Activated CD8-positive, alpha-beta memory T cell treated with anti-CD3 and anti-CD28 coated beads, Interleukin-2, amount 50 U/mL, for 1 hour (primary cell): ENCODE measurements around the gene WDR27.

Experiments
- DNase-seq: peaks from one replicate; pipeline ENCODE4 v3.0.0-alpha.2; 2020; ENCODE audit errors: extremely low read depth

WDR27 gene

DNA sequence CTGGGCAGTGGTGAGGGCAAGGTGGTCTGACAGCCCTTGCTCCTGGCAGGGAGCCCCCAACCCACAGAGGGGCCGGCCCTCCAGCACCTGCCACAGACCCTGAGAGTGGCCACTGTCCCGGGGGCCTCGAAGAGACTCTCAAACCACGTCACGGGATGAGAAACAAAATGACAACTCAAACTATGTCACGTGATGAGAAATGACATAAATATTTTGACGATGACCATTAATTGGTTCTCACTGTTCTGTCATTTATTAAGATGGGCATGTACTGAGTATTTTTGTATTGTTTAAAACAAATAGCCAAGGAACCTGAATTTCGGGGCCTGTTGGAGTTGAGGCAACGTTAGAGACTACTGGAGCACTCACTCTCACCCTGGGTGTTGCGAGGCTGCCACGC is 135.5 kb downstream of the WDR27 start:
- no peak for DNase-seq

DNA sequence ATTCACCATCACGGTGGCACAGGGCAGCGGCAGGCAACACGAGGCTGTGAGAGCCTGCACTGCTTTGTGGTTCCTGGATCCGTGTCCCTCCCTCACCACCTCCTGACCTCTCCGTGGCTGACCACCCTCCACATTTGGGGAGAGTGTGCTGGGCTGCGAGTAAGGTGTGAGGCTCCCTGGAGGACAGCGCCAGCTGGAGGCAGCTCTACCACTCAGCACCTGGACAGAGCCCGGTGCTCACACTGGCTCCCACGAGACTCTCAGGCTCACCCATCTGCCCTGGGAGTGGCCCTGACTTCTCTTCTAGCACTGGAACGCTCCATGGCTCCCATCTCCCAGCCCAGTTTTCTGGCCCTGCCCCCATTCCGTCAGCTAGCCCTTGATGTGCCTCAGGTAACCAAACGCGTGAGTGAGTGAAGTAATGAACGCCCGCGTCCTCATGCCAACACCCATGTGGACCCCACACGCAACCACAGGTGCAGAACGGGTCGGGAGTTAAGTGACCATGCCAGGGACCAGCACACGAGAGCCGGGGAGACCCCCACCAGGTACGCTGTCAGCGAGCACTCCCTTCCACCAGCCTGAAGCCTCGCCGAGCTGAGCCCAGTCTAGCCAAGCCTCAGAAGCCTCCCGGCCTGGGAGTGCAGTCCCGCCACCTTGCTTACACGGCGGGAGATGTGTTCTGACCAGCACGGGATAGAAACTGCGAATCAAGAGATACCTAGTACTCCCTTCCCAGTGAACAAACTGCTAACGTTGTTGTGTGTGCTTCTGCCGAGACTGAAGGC is 137.2 kb downstream of the WDR27 start:
- DNase-seq, result no peak

DNA sequence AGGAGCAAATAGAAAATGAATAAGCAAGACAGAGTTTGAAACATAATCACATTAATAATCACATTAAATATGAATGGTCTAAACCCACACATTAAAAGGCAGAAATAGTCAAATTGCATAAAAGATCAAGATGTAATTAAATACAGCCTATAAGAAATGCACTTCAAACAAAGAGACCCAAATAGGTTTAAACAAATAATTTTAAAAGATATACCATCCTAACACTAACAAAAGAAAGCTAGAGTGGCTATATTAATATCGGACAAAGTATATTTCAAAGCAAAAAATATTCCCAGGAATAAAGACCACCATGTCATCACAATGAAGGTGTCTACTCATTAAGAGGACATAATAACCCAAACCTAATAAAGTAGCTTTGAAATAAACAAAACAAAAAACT is 140.2 kb downstream of the WDR27 start:
- DNase-seq, result no peak

DNA sequence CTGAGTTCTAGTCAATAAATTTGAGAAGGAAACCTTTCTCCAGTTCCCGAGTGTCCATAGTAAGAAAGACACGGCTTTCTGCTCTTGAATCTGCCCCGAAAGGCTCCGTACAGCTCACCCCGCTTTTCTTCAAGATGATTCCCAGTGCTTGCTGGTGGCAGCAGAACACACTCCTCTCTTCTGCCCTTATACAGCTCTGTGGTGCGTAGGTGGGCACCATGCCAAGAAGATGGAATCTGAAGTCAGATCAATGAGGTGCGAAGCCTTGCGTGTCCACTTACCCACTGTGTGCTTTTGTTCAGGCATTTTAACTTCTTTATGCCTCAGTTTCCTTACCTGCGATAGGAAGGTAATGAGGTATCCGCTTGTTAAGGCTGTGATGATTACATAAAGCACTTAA is 142.2 kb downstream of the WDR27 start:
- no peak for DNase-seq

DNA sequence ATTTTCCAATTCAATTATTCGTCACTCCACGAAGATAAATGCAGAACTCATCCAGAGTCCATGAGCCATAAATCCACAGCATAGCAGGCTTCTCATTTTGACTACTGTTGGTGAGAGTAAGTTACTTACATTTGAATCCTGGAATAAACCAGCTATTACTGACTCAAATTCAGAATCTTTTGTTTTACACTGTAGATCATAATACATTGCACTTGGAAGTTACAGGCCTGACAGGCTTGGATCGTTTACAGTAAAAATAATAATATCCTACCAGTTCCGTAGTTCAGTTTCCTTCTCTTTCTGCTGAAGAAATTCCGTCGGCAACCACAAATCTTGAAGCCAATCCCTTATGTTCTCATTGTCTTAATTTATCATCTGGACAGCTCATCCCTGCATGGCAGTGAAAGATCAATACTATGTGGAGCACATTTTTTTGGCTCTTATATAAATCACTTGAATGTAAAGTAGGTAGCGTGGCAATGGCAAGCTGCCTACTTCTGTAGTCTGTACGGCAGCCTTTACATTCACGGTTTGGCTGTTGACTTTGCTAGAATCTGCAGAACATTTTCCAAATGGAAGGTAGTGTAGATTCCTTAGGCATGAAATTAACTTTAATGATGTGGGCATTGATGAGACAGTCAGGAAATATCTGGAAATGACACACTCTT is 142.9 kb downstream of the WDR27 start:
- DNase-seq, result no peak

DNA sequence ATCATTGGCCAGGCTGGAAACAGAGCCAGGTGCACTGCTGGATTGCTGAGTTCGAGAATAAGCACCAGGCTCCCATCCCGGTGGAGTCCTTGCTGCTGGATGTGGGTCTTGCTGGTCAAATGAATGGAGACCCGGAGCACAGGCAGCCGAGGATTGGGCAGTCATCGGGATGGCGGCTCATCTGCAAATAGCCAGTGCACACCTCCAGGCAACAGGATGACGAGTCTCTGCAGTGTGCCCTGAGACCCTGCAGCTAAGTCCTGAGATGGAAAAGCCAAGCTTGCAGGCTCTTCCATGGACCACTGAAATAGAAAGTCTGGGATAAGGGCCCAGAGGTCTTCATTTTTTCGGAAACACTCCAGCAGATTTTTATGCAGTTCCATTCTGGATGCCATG is 143.5 kb downstream of the WDR27 start:
- no peak for DNase-seq

DNA sequence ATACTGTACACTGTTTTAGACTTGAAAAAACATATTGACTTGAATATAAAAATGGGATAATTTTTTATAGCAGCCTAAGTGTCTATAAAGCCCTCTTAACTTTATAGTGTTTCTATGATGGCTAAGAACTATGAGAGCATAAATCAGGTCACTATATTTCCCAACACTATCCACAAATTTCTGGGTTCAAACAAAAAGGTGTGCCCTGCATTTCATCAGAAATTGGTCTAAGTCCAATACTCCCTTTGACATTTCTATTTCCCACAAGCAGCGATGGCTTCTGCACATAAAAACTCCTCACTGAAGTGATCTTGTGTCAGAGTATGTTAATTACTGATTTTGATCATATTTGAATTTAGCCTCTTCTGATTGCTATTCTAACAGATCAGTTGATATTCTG is 143.9 kb downstream of the WDR27 start:
- no peak for DNase-seq

DNA sequence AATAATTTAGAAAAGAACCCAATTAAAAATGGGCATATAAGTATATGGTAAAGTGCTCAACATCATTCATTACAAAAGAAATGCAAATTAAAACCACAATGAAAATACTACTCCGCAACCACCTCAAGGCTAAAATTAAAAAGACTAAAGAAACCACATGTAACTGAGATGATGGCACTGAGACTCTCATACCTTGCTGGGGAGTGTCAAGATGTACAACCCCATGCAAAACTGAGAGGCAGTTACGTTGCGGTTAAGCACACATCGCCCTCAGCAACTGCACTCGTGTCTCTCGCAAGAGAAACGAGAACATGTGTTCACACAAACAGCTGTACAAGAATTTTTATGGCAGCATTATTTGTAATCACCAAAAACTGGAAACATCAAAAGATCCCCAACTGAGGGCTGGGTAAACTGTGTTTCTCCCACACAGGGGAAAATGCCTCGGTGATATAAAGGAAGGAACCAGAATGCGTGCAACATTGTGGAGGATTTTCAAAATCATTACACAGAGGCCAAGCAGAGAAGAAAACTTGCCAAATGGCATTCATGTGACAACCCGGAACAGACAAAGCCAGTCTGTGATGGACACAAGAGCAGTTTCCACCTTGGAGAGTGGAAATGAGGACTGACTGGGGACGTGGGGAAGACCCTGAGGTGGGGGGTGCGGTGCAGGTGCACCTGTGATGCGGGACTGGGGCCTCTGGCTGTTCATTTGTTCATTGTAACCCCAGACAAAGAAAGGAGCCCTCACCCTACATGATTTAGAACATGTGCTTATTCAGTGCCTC is 144.9 kb downstream of the WDR27 start:
- no peak for DNase-seq

DNA sequence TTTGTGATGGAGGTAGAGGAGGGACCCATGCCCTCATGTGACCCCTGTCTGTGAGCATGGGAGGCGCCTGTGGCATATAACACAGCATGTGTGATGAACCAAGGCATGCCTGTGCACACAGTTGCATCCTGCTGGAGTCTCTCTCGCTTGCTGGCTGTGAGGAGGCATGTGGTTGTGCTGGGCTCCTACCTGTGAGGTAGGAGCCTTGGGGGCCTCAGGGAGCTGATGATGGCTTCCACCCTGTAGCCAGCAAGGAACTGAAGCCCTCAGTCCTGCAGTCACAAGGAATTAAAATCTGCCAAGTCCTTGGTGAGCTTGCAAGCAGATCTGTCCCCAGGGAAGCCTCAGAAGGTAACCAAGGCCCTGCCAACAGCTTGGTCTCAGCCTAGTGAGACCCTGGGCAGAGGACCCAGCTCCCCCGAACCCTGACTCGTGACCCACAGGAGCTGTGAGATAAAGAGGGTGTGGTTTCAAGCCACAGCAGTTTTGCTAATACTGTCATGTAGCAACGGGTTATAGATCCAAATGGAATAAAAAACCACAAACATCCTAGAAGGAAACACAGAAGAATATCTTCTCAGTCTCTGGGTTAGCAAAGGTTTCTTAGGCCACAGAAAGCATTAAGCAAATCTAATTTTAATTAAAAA is 145.7 kb downstream of the WDR27 start:
- no peak for DNase-seq

DNA sequence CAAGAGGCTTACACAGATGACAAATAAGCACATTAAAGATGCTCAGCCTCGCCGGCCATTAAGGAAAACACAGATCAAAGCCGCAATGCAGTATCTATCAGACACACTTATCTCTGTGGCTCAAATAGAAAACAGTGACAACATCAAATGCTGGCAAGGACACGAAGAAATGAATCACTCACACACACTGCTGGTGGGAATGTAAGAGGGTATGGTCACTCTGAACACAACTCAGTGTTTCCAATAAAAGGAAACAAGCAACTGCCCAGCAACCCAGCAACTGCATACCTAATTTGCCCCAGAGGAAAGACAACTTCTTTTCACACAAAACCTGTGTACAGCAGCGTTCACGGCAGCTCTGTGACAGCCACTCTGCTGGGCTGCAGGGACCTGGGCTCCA is 155.8 kb downstream of the WDR27 start:
- DNase-seq, result no peak

DNA sequence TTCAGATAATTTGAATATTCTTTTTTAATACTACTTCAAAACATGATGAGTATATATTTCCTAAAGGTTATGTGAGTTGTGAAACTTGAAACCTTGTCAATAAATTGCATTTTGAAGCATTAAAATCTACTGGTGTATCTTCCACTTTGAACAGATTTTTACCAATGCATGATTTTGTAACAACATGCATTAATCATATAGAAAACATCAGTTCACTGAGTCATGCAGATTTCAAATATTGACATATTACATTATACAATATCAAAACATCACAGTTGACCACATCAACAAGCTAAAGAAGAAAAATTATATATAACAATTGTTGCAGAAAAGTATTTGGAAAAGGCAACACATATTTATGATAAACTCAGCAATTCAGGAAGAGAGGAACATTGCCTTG is 158.1 kb downstream of the WDR27 start:
- DNase-seq, result no peak

DNA sequence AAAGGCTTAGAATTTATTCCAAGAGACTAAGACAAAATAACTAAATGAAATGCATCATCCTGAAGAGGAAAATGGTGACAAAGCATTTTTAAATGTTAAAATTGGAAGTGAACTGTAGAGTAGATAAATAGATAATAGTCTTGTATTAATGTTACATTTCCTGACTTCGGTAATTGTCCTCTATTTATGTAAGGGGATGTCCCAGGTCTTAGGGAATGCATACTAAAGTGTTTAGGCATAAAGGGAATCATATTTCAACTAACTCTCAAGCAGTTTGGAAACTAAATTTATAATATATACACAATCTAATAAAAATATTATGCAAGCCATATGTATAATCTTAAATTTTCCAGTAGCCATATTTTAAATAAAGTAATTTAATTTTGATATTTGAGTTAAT is 159.3 kb downstream of the WDR27 start:
- DNase-seq, result no peak

DNA sequence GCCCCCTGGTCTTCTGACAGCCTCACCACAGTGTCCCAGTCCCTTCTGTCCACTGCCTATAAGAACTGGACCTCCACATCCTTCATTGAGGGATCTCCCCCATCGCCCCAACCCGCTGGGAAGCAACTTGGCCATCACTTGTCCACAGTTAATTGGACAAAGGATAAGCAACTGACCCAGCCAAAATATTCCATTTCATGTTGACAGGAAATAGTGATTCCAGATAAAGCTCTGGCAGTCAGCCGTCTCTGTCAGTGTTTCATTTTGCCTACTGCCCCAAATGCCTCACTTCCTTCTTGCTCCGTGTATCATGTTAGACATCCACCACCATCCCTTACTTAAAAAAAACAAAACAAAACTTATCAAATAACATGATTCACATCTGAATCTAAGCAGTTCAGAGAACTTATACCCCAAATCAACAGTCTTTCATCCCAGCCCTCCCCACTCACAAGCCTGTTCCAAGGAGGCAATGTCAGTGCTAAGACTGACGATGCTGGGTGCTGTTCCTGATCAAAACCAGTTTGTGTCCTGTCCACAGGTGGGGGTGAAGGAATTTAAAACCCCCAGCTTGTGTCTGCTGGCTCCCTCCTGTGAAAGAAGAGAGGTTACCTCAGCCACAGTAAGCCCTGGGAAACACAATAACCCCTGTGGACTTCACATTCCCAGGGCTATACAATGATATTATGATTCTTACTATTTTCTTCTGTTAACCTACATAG is 162.5 kb downstream of the WDR27 start:
- DNase-seq, result no peak

DNA sequence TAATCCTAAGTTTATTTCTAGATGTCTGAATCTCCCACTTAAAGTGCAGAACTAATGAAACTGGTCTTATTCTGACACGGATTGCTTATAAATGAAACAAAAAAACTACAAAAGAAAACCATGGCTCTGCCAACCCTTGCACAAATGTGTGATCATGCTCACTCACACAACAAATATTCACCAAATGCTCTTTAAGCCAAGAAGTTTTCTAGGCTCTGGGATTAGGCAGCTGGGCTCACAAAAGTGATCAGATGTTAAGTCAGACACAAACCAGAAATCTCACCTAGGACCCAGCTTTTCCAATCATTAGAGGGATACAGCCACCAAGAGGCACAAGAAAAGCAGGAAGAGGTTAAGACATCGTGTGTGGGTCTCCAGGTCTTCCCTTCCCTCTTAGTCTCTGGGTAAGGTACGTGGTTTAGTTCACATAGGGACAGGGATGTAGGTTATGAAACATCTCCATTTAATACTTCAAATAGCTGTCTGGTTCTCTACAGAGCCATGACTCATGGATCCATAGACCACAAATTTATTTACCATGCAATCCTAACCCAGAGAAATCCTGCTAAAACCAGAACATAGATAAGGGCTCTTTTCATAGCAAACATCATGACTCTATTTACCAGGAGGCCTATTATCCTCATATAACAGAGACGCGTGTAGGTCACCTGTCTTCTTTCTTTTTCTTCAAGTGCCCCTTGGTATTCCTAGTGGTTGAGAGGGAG is 165.2 kb downstream of the WDR27 start:
- DNase-seq, result no peak

DNA sequence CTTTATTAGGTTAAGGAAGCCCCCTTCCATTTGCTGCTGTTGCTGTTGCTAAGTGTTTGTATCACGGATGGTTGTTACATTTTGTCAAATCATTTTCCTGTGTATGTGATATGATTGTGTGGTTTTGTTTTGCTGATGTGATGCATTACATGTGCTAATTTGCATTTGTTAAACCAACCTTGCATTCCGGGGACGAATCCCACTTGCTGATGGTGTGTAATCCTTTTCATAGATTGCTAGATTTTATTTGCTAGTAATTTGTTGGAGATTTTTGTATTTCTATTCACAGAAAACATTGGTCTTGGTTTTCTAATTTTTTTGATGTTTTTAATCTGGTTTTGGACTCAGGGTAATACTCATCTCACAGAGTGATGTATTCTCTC is 167.8 kb downstream of the WDR27 start:
- no peak for DNase-seq

DNA sequence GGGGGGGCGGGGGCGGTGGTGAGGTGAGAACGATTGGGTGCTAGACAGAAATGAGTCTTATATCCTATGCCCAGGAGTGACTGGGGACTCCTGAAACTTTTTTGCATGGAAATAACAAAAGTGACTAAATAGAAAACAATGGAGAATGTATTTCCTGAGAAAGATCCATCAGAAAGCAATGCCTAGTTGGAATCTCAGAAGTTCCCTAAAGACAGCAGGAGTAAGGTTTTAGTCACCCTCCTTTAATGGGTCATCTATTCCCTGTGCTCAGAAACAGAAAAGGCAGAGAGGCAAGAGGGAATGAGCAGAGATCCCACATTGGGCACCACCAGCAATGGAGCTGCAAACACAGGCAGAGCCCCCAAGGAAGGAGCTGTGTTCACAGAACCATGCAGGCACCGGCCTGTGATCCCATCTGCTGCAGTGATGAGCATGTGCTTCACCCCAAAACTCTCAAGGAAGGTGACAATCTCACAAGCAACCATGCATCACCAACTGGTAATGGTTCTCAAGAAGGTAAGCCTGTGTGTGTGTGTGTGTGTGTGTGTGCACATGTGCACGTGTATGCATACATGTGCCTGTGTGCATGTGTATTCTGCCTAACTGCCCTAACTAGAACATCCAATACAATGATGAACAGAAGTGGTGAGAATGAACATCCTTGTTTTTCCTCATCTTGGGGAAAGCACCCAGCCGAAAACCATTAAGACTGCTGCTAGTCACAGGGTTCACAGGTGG is 168.4 kb downstream of the WDR27 start:
- DNase-seq, result no peak

DNA sequence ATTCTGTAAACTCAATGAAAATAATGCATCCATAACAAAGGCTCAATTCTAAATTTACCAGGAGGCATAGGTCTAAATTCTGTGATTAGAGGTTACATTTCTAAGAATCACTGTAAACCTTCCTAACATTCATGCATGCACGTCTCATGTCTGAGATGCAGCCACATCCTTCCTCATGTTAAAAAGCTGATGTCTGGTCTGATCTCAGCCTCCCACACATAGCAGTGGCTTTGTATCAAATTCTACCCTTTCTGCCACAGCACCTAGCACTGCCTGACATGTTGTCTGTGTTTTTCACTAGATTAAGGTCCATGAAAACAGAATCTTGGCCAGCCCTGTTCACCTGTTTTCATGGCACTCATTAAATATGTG is 171.1 kb downstream of the WDR27 start:
- no peak for DNase-seq

DNA sequence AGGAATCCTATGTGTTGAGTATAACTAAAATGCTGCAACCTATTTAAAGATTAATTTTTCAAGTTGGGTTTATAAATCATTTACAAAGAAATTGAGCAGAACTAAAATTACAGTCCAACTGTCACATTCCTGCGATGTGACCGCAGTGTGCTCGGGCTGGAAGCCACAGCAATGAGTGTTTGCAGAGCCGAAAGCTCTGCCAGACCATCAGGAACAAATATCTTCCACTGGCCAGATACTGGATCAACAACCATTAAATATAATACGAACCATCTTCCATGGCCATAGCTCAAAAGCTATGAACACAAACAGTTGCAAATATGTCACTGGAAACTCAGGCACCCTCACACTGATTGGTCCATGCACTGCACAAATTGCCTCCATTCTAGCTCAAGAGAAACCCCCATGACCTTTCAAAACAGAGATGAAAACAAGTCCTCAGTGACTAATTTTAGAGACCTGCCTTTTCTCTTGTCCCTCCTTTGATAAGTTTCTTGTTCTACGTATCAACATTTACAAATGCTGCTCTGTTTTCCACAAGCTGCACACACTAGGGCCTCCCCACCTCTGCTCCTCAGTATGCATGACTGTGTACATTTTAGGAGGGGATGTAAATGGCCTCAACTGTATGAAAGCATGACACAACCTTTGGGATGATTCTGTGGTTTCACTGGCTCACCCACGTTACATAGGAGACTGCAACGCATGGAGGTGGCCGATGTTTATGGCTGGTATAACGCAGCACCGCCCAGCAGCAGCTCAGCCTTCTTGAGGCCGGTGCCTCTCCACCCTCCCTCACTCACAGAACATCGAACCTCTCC is 171.7 kb downstream of the WDR27 start:
- DNase-seq, result no peak

DNA sequence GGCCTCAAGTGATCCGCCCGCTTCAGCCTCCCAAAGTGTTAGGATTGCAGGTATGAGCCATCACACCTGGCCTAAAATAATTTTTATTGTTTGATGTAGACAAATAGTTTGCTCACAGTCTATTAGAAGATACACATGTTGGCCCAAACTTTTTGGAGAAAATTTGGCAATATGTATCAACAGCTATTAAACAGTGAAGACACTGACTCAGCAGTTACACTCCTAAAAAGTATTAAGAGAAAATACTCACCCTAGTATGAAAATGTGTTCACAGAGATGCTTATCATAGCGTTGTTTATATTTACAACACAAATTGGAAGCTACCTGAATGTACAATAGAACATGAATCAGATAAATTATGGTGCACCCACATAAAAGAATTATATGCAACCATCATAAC is 173.1 kb downstream of the WDR27 start:
- no peak for DNase-seq

DNA sequence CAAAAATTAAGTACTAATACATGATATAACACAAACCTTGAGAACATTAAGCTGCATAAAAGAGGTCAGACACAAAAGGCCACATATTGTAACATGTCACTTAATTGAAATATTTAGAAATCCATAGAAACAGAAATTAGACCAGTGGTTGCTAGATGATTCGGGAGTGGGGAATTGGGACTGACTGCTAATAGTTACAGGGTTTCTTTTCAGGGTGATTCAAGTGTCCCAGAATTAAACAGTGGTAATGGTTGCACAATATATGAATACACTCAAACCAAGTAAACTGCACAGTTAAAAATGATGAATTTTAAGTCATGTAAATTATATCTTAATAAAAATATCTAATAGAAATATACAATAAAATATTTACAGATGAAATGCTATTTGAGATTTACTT is 174.5 kb downstream of the WDR27 start:
- DNase-seq, result no peak
